H1 (cell line): ENCODE results near the gene GNG7. TPM values are rescaled to one million over a fixed set of nuclear protein-coding genes. Genes with fewer than 3 reads are reported as not detected.

Source experiments
- CTCF ChIA-PET: fragments of 300-600 bp; sonication (Branson Sonifier 250); formaldehyde crosslinking; loops from one replicate; lab custom pipeline; 2021; ENCODE audit not compliant: partially characterized antibody; lab: Charles Lee
- POLR2A ChIA-PET: fragments of 300-600 bp; sonication (Branson Sonifier 250); formaldehyde crosslinking; loops from one replicate; lab custom pipeline; 2021; ENCODE audit warnings: inconsistent platforms; ENCODE audit not compliant: partially characterized antibody; lab: Charles Lee
- DNase-seq, 2 experiments: peaks; one replicate each; pipeline versions ENCODE4 v3.0.0 to v3.0.0-alpha.2; 2010 to 2022; ENCODE audit warnings: low spot score in 2 of 2, low read depth in 1 of 2, mixed read lengths in 1 of 2
- FAIRE-seq: peaks from 2 replicates; lab custom pipeline; 2011; peaks lifted over from hg19 to GRCh38; lab: Jason Lieb, UNC
- H2AFZ ChIP-seq: 2 replicates; pipeline ENCODE4 v1.8.1; 2012; ENCODE audit warnings: low read length, inconsistent platforms
- H2AK5ac ChIP-seq: 2 replicates; pipeline ENCODE4 v1.6.1; 2013; ENCODE audit warnings: low read depth, low read length
- H2BK120ac ChIP-seq: replicated peaks from 2 replicates; pipeline ENCODE3; 2013; ENCODE audit warnings: low read depth, low read length, inconsistent platforms
- H2BK12ac ChIP-seq: 2 replicates; pipeline ENCODE4 v1.6.1; 2013; ENCODE audit warnings: low read depth, low read length
- H2BK15ac ChIP-seq: 2 replicates; pipeline ENCODE4 v1.6.1; 2013; ENCODE audit warnings: low read length
- H2BK20ac ChIP-seq: 2 replicates; pipeline ENCODE4 v1.6.1; 2013; ENCODE audit warnings: low read length
- H2BK5ac ChIP-seq: 2 replicates; pipeline ENCODE4 v1.6.1; 2013; ENCODE audit warnings: low read depth, low read length
- H3K14ac ChIP-seq: 2 replicates; pipeline ENCODE4 v1.6.1; 2013; ENCODE audit warnings: inconsistent platforms; ENCODE audit not compliant: insufficient read length
- H3K18ac ChIP-seq: 2 replicates; pipeline ENCODE4 v1.6.1; 2013; ENCODE audit warnings: low read length; ENCODE audit errors: extremely low read depth
- H3K23ac ChIP-seq: 2 replicates; pipeline ENCODE4 v1.6.1; 2013; ENCODE audit warnings: inconsistent platforms; ENCODE audit not compliant: insufficient read length
- H3K23me2 ChIP-seq: 2 replicates; pipeline ENCODE4 v1.6.1; 2013; ENCODE audit warnings: low read depth, low read length
- H3K27ac ChIP-seq: 2 replicates; pipeline ENCODE4 v1.6.1; 2011; ENCODE audit warnings: low read depth, low read length, inconsistent platforms
- H3K27me3 ChIP-seq, 4 experiments: replicated peaks in 1 of 4; 1 replicate in 1 of 4; 2 replicates in 3 of 4; pipeline versions ENCODE4 v1.6.1 to v1.8.1; 2011 to 2013; ENCODE audit warnings: low read length in 3 of 4, mild to moderate bottlenecking in 3 of 4, inconsistent platforms in 2 of 4, mixed read lengths in 2 of 4, moderate library complexity in 1 of 4; ENCODE audit not compliant: control insufficient read depth in 3 of 4, insufficient read depth in 3 of 4; ENCODE audit errors: extremely low read depth in 1 of 4
- H3K36me3 ChIP-seq, 4 experiments: 2 replicates each; pipeline versions ENCODE4 v1.6.1 to v1.8.1; 2011 to 2013; ENCODE audit warnings: mild to moderate bottlenecking in 4 of 4, low read length in 3 of 4, moderate library complexity in 2 of 4, control low read depth in 1 of 4, inconsistent platforms in 1 of 4; ENCODE audit not compliant: insufficient read depth in 4 of 4, control insufficient read depth in 2 of 4
- H3K4ac ChIP-seq: replicated peaks from 2 replicates; pipeline ENCODE3; 2013; ENCODE audit warnings: low read length, low read depth, mixed read lengths, inconsistent platforms; ENCODE audit not compliant: insufficient read length
- H3K4me1 ChIP-seq, 4 experiments: replicated peaks in 1 of 4; 1 replicate in 1 of 4; 2 replicates in 3 of 4; pipeline versions ENCODE4 v1.6.1 to v1.8.1; 2011 to 2013; ENCODE audit warnings: low read length in 3 of 4, inconsistent platforms in 2 of 4, mixed read lengths in 1 of 4; ENCODE audit not compliant: insufficient read depth in 4 of 4, control insufficient read depth in 3 of 4
- H3K4me2 ChIP-seq, 2 experiments: 2 replicates each; pipeline versions ENCODE4 v1.6.1 to v1.8.1; 2011 to 2013; ENCODE audit warnings: low read depth in 2 of 2, low read length in 2 of 2, control low read depth in 1 of 2, inconsistent platforms in 1 of 2, mild to moderate bottlenecking in 1 of 2; ENCODE audit not compliant: insufficient read depth in 1 of 2
- H3K4me3 ChIP-seq, 4 experiments: fragments of 200-600, 300-600 bp in 1 of 4; sonication (generic), shearing (Covaris generic), sonication (Bioruptor Twin) in 1 of 4; 2 replicates each; pipeline versions ENCODE4 v1.5.1 to v1.8.1; 2011 to 2016; ENCODE audit warnings: low read length in 4 of 4, low read depth in 3 of 4, control low read depth in 2 of 4, inconsistent platforms in 2 of 4, mild to moderate bottlenecking in 2 of 4, mixed read lengths in 1 of 4, moderate library complexity in 1 of 4; ENCODE audit not compliant: insufficient read depth in 2 of 4; ENCODE audit errors: extremely low read depth in 1 of 4
- H3K56ac ChIP-seq: replicated peaks from 2 replicates; pipeline ENCODE3; 2013; ENCODE audit warnings: low read depth, mild to moderate bottlenecking, mixed read lengths, low read length, inconsistent platforms; ENCODE audit not compliant: insufficient read length
- H3K79me1 ChIP-seq: 2 replicates; pipeline ENCODE4 v1.6.1; 2013; ENCODE audit warnings: low read depth, low read length, control low read depth
- H3K79me2 ChIP-seq, 2 experiments: 2 replicates each; pipeline versions ENCODE4 v1.6.1 to v1.8.1; 2012 to 2013; ENCODE audit warnings: low read length in 2 of 2, mild to moderate bottlenecking in 2 of 2, inconsistent platforms in 1 of 2; ENCODE audit not compliant: insufficient read depth in 2 of 2, control insufficient read depth in 1 of 2
- H3K9ac ChIP-seq, 4 experiments: replicated peaks in 1 of 4; 1 replicate in 1 of 4; 2 replicates in 3 of 4; pipeline versions ENCODE4 v1.6.1 to v1.8.1; 2011 to 2013; ENCODE audit warnings: low read depth in 3 of 4, low read length in 3 of 4, control low read depth in 2 of 4, mild to moderate bottlenecking in 2 of 4, moderate library complexity in 2 of 4, inconsistent platforms in 1 of 4; ENCODE audit errors: extremely low read depth in 1 of 4
- H3K9me3 ChIP-seq, 2 experiments: 2 replicates each; pipeline versions ENCODE4 v1.6.1 to v1.8.1; 2012 to 2013; ENCODE audit warnings: mild to moderate bottlenecking in 2 of 2, moderate library complexity in 2 of 2, control low read depth in 1 of 2, inconsistent platforms in 1 of 2, low read depth in 1 of 2, low read length in 1 of 2, mixed read lengths in 1 of 2; ENCODE audit not compliant: insufficient read depth in 2 of 2
- H4K20me1 ChIP-seq, 2 experiments: replicated peaks in 1 of 2; 2 replicates each; pipeline versions ENCODE3 to v1.8.1; 2011 to 2013; ENCODE audit warnings: inconsistent platforms in 2 of 2, low read length in 2 of 2, mild to moderate bottlenecking in 1 of 2; ENCODE audit not compliant: insufficient read depth in 2 of 2, control insufficient read depth in 1 of 2
- H4K5ac ChIP-seq: 2 replicates; pipeline ENCODE4 v1.6.1; 2013; ENCODE audit warnings: low read length, low read depth, mixed read lengths, inconsistent platforms; ENCODE audit not compliant: insufficient read length
- H4K8ac ChIP-seq: 2 replicates; pipeline ENCODE4 v1.8.0; 2013; ENCODE audit warnings: mild to moderate bottlenecking, moderate library complexity, low read length, inconsistent platforms; ENCODE audit not compliant: insufficient read depth; ENCODE audit errors: extremely low read depth
- H4K91ac ChIP-seq: replicated peaks from 2 replicates; pipeline ENCODE3; 2013; ENCODE audit warnings: low read length, mixed read lengths, inconsistent platforms; ENCODE audit not compliant: insufficient read length
- CHD1 ChIP-seq: IDR thresholded peaks from 2 replicates; pipeline ENCODE4 v1.6.1; 2012; ENCODE audit warnings: low read depth, low read length, improper control_type of control experiment
- JUND ChIP-seq: IDR thresholded peaks from 2 replicates; pipeline ENCODE4 v1.6.1; 2011; ENCODE audit warnings: mild to moderate bottlenecking, improper control_type of control experiment, low read length
- KDM4A ChIP-seq: IDR thresholded peaks from one replicate; pipeline ENCODE4 v1.7.1; 2012; ENCODE audit warnings: low read depth, mild to moderate bottlenecking, moderate library complexity, low read length, inconsistent platforms; ENCODE audit not compliant: severe bottlenecking
- PHF8 ChIP-seq: fragments of 200-600 bp; sonication (generic); conservative IDR thresholded peaks from 2 replicates; pipeline ENCODE4 v1.7.1; 2012; ENCODE audit warnings: low read depth, mild to moderate bottlenecking, inconsistent platforms, low read length, moderate library complexity
- POLR2AphosphoS5 ChIP-seq: IDR thresholded peaks from 2 replicates; pipeline ENCODE4 v1.6.1; 2011; ENCODE audit warnings: low read depth, low read length
- RAD21 ChIP-seq, 2 experiments: IDR thresholded peaks in 1 of 2; conservative IDR thresholded peaks in 1 of 2; 2 replicates each; pipeline ENCODE4 v1.6.1; 2011; ENCODE audit warnings: low read depth in 2 of 2, low read length in 2 of 2, improper control_type of control experiment in 1 of 2, inconsistent platforms in 1 of 2, mild to moderate bottlenecking in 1 of 2, moderate library complexity in 1 of 2
- RBBP5 ChIP-seq: IDR thresholded peaks from 2 replicates; pipeline ENCODE4 v1.7.1; 2012; ENCODE audit warnings: low read depth, mild to moderate bottlenecking, inconsistent platforms, low read length, moderate library complexity, borderline replicate concordance
- RFX5 ChIP-seq: IDR thresholded peaks from 2 replicates; pipeline ENCODE4 v1.6.1; 2011; ENCODE audit warnings: low read depth, low read length, improper control_type of control experiment, borderline replicate concordance
- YY1 ChIP-seq: IDR thresholded peaks from 2 replicates; pipeline ENCODE4 v1.6.1; 2011; ENCODE audit warnings: low read depth, mild to moderate bottlenecking, low read length
- WGBS, 2 experiments: shearing (Covaris generic) in 1 of 2; methylation state at CpG; one replicate each; pipeline versions ENCODE4 v1.1.6 to v1.1.7; 2013 to 2015; ENCODE audit warnings: low lambda C conversion rate in 2 of 2, mixed read lengths in 2 of 2, inconsistent platforms in 1 of 2, low coverage in 1 of 2, missing lambda C conversion rate in 1 of 2; ENCODE audit not compliant: insufficient replicate concordance in 2 of 2, insufficient coverage in 1 of 2, insufficient read length in 1 of 2; ENCODE audit errors: extremely low coverage in 1 of 2, missing lambda C conversion rate in 1 of 2; 5-methylcytosine and 5-hydroxymethylcytosine counted together
- polyA plus RNA-seq, 7 experiments: library from polyadenylated mRNA; depleted of rRNA in 3 of 7; stranded (reverse) in 5 of 7; unstranded in 2 of 7; fragments of >200 nt in 5 of 7; fragments of 200-250 nt in 2 of 7; gene quantifications; 1 replicate in 5 of 7; 2 replicates in 1 of 7; 4 replicates in 1 of 7; pipeline versions ENCODE4 v1.2.1 to v1.2.3, GENCODE V29; 2011 to 2013; ENCODE audit warnings: missing spikeins in 2 of 7, mixed read lengths in 2 of 7
- total RNA-seq: library from RNA; stranded (reverse); fragmentation: NEBNext Ultra II Directional; extraction: Animal tissue kit (Norgen Biotek cat#: 25700); gene quantifications from 2 replicates; pipeline ENCODE4 v1.2.1, GENCODE V29; 2021
- TF ChIP-seq, protein P1 (sequence below): IDR thresholded peaks from 2 replicates; pipeline ENCODE4 v1.6.1; 2012; ENCODE audit warnings: low read length, inconsistent platforms

The GNG7 gene
- total and polyA plus RNA-seq, 2 of the 8 experiments (the other 6 are each of a cell fraction or from before 2014, with no cell fraction given), result 2.8 to 7.8 TPM

DNA sequence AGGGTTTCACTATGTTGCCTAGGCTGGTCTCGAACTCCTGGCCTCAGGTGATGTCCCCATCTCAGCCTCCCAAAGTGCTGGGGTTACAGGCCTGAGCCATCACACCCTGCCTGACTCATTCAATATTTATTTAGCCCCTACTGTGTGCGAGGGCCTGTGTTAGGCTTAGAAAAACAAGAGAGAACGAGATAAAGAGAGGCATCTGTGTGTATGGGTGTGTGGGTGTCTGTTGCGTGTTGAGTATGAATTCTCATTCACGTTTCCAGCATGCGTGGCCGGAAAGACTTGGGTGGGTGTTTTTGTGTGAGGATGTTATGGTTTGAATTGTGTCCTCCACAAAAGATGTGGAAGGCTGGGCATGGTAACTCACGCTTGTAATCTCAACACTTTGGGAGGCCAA lies 217.1 kb downstream of the GNG7 start:
- Histone ChIP-seq H3K18ac (no peak overlapping the region), H2AK5ac (no peak overlapping the region), H3K14ac (no peak overlapping the region), H3K4me3 (no peak overlapping the region), H3K4me1 (peaks cover 0 to 10% (median 6%) of the 10 kb centered on the region in 4 experiments; a peak in 6 of 7 replicates), H3K27ac (no peak overlapping the region), H4K20me1 (peaks cover 2 to 3% of the 10 kb centered on the region in 2 experiments), H3K9ac (no peak overlapping the region), H3K23me2 (peaks cover 12% of the 10 kb centered on the region; the same call in 1 of the 2 replicates), H3K27me3 (peaks cover 15 to 33% (median 27%) of the 10 kb centered on the region in 4 experiments), H4K91ac (no peak overlapping the region), H3K9me3 (peaks cover 0 to 8% of the 10 kb centered on the region in 2 experiments; a peak in 2 of 4 replicates), H2BK5ac (no peak overlapping the region), H3K56ac (no peak overlapping the region), H2BK15ac (no peak overlapping the region), H3K4ac (no peak overlapping the region), H3K79me2 (no peaks in the 10 kb centered on the region), H3K36me3 (no peaks in the 10 kb centered on the region), H3K79me1 (no peaks in the 10 kb centered on the region), H4K5ac (no peak overlapping the region), H3K4me2 (no peak overlapping the region), H4K8ac (no peak overlapping the region), H3K23ac (no peak overlapping the region), H2AFZ (no peak overlapping the region), H2BK12ac (no peak overlapping the region), H2BK120ac (no peak overlapping the region), H2BK20ac (no peak overlapping the region)
- ChIA-PET POLR2A (interaction anchor here (16.3 kb wide), 1 partner anchor 8 kb away, joined by 216 read pairs; the partner anchor contains the start of gene GADD45B), CTCF (interaction anchor here (1.0 to 1.1 kb wide), 2 partner anchors 55 to 127 kb away, joined by 3 read pairs; no protein-coding TSS in a partner anchor)
- DNase-seq (no peak), FAIRE-seq (no peak)
- TF ChIP-seq CHD1, result no peak
- TF ChIP-seq, protein P1, sequence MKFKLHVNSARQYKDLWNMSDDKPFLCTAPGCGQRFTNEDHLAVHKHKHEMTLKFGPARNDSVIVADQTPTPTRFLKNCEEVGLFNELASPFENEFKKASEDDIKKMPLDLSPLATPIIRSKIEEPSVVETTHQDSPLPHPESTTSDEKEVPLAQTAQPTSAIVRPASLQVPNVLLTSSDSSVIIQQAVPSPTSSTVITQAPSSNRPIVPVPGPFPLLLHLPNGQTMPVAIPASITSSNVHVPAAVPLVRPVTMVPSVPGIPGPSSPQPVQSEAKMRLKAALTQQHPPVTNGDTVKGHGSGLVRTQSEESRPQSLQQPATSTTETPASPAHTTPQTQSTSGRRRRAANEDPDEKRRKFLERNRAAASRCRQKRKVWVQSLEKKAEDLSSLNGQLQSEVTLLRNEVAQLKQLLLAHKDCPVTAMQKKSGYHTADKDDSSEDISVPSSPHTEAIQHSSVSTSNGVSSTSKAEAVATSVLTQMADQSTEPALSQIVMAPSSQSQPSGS, result no peak
- no peak for TF ChIP-seq POLR2AphosphoS5
- no peak for TF ChIP-seq PHF8
- no peak for TF ChIP-seq JUND
- no peak for TF ChIP-seq YY1
- no peak for TF ChIP-seq RAD21 (IDR thresholded peaks at IDR 0.05 in 1 of 2, conservative IDR thresholded peaks at IDR 0.05 in 1 of 2; ENCODE audit: low read depth in 2 of 2, low read length in 2 of 2)
- TF ChIP-seq RFX5, result no peak
- TF ChIP-seq KDM4A, result no peak
- no peak for TF ChIP-seq RBBP5
- WGBS, 2 experiments, result 86% methylated on average over 8 of the region's 8 CpGs; no CpG with 5 or more reads in 1 of the 2 experiments
